CD4-positive, alpha-beta T cell treated with Interleukin-17A for 1 hour (primary cell): ENCODE results near the gene DAB2IP.

Source experiments
- DNase-seq: peaks from one replicate; pipeline ENCODE4 v3.0.0-alpha.2; 2020

DAB2IP gene

DNA sequence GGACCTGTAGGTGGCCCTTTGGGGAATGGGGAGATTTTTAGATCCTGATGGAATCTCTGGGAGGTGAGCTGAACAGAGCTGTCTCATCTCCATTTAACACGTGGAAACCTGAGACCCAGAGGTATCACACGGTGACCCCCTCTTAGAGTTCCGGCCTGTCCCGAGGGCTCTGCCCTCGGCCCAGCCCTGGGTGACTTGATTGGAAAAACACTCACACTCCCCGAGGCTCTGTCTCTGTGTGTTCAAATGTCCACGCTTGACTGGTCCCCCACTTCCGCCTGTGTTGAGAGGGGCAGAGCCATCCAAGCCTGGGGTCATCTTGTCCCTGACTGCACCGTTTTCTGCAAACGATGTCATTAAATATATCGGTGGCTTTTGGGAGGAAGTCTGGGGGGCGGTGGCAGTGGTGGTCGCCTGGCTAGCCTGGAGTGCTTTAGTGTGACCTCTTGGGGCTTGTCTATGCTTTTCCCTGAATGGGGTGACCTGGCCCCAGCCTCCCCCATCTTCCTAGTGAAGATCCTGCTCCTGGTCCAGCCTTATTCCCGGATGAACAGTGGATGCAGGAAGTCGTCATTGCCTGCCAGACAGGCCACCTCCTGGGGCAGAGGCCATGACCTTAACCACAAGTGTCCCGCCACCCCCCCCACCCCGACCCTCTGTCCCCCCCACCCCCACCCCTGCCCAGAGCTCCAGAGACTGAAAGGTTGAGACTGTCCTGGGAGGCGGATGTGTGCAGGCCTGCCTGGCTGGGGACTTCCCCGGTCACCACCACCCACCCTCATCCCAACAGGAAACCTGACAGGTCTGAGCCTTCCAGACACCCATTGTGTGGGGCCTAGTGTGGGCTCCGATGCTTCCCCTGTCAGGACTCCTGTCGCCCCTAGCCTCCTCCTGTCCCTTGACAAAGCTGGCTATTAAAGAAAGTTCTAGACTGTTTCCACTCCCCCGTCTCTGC, 5.3 kb upstream of the DAB2IP start:
- DNase-seq = no peak

DNA sequence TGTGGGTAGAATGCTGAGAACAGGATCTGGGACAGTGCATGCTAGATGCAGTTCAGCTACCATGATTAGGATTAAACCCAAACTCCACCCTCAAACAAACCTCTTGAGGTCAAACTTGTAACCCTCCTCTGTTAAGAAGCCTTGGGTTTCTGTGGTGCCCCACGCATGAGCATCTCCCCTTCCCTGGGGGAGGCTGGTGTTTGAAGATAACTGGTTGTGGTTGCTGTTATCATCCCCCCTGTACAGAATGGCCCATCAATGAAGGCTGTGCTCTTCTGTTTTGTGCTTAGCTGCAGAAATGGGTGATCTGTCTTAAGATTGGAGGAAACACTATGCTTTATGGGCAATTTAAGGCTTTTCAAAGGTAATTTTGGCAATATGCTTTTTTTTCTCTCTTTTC, 4.4 kb upstream of the DAB2IP start:
- DNase-seq = no peak

DNA sequence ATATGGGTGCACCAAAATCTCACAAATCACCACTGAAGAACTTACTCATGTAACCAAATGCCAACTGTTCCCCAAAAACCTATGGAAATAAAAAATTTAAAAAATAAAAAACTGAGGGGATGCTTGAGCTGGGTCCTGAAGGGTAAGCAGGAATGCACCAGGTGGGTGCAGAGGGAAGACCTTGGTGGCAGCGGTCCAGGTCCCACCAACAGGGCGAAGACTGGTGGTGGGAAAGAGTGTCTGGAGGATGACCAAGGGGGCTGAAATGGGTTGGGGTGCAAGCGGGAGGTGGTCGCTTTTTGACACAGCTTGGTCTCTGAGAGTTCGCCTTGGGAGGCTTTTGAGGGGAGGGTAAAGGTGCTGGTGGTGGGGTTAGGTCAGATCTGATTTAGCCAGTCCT, 3.3 kb upstream of the DAB2IP start:
- no peak for DNase-seq

DNA sequence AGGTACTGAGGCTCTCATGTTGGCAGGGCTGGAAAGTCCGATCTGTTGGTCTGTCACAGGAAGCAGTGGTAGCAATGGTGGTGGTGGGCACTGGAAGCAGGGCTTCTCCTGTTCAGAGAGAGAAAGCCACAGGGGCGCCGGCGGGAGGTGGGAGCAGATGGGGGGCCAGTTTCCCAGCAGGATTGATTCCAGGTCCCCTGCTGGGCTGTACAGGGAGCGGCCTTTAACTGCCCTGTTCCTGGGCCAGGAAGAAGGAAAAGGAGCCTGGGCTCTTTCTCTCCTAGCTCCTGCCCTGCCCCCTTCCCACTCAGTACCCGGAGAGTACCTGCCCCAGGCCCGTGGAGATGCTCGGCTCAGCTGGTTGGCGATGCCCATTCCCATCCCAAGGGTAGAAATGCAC, 2.6 kb upstream of the DAB2IP start:
- no peak for DNase-seq

DNA sequence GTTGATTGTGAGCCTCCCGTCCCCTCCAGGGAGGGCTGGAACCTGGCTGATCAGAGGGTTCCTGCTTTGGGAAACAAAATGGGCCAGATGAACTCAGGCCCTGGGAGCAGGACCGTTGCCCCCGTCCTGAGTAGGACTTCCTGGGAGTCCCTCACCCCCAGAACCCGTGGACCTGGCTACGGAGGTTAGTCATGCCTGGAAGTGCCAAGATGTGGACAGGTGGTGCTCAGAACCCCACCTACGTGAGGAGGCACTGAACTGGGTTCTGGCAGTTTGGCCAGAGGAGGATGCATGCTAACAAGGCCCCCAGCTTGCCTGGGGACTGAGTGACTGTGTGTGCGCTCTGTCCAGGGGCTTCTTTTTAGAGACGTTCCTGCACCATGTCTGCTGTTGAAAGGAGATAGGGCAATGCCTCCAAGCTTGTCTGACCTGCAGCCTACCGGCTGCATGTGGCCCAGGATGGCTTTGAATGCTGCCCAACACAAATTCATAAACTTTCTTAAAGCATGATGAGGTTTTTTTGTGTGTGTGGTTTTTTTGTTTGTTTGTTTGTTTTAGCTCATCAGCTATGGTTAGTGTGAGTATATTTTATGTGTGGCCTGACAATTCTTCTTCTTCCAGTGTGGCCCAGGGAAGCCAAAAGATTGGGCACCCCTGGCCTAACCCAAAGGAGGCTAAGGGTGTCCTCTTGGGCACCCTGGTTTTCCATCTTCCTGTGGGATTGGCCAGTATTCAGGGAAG, 1.8 kb upstream of the DAB2IP start:
- DNase-seq = no peak

DNA sequence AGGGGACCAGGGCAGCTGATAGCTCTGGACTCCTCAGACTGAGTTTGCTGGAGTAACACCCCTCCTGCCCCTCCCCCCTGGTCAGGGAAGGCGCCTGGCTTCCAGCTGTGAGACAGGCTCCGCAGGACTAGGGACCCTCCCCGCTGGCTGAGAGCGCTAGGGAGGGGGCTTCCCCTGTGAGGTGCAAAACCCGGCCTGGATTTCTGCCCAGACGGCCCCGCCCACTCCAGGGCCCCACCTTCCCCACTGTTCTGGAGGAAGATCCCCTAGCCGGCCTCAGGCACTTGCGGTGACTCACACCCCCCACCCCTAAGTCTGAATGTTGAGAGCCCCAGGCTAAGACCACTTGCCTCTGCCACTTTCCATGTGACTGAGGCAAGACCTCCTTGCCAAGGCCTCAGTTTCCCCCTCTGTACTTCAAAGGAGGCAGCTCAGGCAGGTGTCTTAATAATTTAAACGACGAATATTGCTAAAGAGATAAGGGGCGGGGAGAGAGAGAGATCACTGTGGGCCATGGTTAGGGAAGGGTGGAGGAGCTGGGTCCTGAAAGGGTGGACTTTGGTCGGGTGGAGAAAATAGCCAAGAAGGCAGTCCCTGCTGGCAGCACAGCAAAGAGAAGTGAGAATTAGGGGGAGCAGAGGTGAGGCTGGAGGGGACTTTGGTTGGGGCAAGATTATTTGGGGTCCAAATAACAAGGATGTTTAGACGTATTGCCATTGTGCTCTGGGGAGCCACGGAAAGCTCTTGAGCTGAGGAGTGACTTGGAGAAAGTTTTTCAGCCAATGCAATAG, 1.0 kb upstream of the DAB2IP start:
- DNase-seq = no peak

DNA sequence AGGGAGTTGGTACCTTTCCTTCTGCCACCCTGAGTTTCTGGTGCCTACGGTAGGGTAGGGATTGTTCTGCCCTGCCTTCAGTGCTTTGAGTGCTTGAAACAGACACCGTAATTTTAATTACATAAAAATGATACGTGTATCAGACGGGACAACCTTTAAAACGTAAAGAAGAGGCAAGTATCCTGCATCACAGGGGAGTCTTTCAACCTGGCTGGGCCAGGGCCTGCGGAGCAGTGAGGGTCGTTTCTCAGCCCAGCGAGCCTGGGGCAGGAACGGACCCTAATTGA, 483 bp upstream of the DAB2IP start:
- no peak for DNase-seq

DNA sequence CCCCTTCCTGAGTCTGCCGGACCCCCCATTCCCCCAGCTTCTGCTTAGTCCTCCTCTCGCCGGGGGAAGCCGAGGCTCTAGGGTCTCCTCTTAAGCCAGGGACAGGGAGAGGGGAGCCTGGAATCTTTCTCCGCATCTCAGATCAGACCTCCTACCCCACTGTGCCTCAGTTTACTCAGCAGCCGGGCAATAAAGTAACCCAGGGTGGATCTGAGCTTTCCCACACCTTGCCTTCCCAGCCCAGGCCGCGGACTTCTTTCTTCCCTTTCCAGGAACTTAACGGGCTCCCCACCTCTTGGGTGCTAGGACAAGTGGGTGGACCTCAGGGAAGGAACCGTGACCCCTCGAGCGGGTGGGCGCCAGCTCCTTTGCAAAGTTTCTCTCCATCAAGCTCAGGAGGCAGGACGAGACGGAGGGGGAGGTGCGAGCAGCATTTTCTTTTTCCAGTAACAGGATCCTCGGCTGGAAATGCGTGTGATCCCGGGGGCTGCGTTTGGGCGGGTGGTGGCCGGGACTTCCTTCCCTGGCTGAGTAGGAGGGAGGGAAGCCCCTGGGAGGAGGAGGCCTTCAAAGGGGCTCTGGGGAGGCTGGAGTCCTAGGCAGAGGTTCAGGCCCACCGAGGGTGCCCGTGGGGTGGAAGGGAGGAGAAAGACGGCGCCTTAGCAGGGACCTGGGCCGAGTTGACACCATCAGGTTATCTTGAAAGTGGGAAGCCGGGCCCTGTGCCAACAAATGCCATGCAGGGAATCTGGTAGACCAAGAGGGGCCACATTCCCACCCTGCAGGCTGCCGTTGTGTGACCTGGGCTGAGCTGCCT, 795 bp downstream of the DAB2IP start:
- no peak for DNase-seq

DNA sequence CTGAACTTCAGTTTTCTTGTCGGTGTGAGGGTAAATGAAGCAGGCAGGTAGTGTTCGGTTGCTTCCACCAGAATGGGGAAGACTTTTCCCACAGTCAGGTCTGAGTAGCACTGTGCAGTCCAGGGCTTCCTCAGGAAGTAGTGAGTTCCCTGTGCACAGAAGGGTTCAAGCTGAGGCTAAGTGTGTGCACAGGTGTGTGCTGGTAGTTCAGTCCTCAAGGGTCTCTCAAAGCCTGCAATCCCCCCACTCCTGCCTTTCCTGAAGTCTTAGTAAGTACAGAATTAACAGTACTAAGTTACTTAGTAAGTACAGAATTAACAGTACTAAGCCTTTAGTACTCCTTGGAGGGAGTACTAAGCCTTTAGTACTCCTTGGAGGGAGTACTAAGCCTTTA, 1.4 kb downstream of the DAB2IP start:
- no peak for DNase-seq

DNA sequence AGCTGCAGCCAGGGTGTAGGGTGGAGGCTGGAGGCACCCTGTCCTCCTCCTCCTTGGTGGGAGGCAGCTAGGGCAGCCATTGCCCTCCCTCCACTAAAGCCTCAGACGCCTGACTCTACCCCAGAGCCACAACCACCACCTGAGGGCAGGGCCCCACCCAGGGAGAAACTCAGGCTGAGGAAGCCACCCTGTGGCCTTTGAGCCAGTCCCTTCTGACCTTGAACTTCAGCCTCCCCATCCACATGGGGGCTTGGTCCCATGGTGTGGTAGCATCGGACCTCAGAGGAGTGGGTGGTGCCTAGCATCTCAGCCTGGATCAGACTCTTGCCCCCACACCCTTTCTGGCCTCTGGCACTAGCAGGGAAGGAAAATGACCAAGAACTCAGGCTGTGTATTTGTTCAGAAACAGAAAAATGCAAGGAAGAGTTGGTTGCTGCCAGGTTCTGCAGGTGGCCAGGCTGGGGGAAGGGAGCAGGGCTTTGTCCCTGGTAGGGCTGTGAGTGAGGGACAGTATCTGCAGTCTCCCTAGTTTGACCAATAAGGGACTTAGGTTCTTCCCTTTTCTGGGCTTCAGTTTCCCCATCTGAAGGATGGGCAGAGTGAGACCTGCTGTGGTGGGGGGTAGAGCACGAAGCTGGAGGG, 3.2 kb downstream of the DAB2IP start:
- no peak for DNase-seq

DNA sequence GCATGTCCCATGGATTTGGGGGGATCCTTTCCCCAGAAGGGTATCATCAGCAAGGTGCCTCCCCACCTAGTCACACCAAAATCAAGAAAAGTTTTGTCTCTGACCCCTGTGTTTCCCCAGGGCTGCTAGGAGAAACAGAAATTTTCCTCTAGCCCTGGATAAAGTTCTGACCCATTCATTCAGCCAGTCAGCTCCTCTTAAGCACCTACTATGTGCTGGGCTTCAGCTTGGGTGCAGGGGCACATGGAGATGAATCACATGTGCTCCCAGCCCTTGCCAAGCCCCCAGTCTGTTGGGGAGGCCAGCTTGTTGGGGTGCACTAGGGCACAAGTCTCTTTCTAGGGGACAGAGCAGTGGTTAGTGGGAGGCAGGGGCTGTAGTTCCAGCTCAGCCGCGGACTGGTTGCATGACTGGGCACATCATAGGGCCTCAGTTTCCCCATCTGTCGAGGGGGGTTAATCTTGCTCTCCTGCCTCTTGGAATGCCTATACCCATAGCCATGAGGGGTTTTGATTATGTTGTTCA, 3.9 kb downstream of the DAB2IP start:
- no peak for DNase-seq

DNA sequence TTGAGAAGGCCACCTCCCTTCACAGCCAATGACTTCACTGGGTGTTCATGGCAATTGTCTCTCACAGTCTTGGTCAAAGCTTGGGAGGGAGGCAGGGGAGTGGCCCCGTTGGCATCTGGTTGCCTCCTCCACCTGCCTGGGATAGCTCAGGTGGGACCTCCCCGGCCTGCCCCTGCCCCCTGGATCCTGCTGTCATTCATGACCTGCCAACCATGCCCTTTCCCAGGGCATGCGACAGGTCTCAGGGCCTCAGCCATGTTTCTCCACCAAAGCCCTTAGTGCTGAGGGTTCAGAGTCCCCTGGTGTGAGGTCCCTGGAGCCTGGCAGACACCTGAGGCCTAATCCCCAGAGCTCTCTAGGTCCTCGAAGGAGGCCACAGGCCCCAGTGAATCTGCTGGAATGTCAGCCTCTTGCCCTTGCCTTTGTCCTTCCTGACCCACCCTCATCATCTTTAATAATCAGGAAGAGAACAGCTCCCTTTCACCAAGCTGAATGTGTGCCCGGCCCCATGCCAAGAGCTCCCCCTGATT, 5.6 kb downstream of the DAB2IP start:
- DNase-seq = no peak

DNA sequence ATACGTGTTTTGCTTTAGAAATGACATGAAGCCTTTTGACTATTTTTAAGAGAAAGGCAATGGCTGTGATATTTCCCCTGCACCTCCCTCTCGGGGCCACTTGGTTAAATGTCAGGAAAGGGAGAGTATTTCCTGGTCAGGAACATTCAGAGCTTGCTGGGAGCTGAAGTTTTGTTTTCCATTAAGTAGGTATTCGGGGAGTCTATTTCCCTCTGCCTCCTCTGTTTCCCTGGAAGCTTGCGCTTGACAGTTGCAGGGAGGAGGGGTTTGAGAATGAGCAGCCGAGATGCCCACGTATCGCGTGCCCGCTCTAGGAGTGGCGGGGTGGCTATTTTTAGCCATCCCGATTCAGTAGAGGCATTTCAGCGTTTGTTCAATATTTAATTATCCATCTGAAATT, 6.7 kb downstream of the DAB2IP start:
- no peak for DNase-seq

DNA sequence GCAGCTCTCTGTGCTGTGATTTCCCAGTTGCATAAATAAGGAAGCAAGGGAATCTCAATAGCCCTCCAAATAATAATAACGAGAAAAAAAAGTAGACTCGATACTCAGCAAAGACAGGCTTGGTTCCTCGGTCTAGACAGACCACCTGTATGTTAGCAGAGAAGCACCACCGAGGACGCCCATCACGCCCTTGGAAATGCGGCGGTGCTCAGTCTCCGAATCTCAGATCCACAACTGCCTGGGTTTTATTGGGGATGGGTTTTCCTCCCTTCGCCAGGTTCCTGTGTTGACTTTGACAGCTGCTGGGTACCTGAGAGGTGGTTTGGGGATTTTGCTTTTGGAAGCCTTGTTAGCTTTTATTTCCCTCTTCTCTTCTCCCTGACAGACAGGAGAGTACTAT, 7.2 kb downstream of the DAB2IP start:
- DNase-seq = no peak

DNA sequence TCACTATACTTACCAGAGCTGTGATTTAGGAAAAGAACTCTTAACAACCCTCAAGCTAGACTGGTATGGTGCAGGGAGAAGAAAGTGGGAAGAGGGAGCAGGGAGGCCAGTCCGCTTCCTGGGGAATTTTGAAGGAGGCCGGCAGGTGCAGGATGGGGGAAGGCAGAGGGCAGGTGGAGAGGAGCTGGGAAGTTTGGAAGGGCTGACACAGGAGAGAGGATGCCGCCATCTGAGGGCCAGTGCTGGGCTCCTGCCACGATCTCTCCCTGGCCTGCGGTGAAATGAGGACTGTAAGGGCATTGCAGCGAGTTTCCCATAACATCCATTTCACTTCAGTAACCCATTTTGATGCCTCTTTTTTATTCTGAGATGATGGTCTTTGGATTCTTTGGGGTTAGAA, 8.9 kb downstream of the DAB2IP start:
- no peak for DNase-seq

DNA sequence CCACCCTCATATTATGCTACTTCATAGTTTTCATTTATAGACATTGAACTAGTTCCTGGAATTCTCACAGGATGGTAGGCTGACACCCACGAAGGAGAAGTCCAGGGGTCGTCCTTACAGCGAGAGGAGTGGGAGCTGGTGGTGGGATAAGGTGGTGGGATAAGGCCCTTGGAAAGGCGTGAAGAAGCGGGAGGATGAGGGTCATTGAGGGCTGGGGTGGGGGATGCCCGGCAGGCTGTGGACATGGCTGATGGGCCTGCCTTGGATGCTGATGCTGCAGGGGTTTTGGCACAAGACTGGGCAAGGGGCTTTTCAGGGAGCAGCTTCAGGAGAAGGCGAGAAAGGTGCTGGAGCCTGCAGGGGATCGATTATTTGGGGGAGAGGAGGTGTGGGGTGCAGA, 9.4 kb downstream of the DAB2IP start:
- no peak for DNase-seq

DNA sequence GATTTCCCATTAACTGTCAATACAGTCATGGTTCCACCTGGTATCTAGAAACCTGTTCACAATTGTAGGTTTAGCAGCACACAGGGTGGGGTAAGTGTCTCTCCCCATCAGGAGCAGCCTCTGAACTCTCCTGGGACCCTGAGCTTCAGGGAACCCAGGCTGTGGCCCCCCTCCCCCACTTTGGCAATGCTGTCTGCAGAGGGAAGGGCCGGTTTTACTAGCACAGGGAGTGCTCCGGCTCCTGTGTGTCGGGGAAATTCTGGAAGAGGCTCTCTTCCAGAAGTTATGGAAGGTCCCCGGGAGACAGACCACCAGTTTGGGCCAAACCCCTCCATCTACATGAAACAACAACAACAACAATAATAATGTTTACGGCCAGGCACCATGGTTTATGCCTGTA, 9.9 kb downstream of the DAB2IP start:
- DNase-seq = no peak

DNA sequence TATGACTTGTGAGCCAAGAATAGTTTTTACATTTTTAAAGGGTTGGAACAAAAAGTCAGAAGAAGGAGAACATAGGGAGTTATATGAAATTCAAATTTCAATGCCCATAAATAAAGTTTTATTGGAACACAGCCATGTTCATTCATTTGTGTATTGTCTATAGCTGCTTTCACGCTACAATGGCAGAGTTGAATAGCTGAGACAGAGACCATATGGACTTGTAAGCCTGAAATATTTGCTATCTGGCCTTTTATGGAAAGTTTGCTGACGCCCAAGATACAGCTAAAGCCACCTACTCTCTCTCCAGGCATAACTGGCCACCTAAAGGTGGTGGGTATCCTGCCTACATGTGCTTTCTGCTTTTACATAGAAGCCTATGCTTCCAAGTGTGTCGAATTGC, 10.9 kb downstream of the DAB2IP start:
- DNase-seq = no peak

DNA sequence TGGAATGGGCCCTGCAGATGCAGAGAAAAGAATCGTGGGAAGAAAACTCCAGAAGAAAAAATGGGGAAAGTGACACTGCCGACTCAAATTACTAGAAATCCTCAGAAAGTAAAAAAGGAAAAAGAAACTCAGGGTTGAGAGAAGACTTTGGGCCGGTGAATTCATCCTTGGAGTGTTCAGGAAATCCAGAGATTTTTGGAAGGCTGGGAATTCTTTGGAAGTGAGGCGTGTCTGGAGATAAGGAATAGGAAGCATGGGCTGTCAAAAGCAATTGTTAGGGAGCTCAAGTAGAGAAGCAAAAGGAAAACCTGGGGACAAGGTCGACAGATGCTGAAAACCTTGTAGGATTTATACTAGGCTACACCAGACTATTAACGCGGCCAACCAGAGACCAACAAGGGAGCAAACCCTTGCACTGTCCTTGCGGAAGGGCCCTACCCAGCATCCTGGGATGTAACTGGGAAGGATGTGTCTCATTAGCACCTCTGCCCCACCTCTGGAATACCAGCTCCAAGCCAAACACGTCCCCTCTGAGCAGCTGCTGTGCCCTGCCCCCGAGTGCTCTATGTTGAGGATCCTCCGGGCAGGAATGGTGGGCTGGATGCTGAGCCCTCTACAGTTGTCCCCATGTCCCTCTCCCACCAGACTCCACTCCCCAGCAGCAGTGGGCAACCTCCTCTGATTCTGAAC, 11.6 kb downstream of the DAB2IP start:
- DNase-seq = no peak

DNA sequence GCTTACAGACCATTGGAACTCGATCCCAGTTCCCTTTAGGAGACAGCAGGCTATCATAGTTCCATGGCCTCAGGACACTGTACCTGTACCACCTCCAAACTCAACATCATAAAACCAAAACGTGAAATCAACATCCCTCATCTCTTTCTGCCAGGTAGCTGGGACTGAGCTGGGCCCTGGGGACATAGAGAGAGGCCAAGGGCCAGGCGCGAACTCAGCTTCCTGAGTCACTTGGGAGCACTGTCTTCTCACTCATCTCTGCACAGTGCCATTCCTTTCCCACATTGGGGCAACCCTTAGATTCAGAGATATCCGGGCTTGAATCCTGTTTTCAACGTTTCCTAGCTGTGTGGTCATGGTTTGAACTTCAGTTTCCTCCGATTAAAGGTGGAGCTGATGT, 12.2 kb downstream of the DAB2IP start:
- no peak for DNase-seq

DNA sequence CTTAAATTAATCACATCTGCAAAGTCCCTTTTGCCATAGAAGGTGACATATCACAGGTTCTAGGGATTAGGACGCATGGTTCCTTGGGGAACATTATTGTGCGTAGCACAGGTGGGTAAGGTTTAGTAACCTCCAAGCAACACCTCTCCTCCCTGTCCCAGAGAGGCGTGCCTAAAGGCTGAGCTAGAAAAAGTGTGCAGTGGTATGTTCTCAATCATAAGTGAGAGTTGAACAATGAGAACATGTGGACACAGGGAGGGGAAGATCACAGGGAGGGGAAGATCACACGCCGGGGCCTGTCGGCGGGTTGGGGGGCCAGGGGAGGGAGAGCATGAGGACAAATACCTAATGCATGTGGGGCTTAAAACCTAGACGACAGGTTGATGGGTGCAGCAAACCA, 14.9 kb downstream of the DAB2IP start:
- no peak for DNase-seq
